Measurements from ENCODE around the gene CLCNKB. TPM values are rescaled to one million over a fixed set of nuclear protein-coding genes. Genes with fewer than 3 reads are reported as not detected.

The CLCNKB gene
- total RNA-seq (2012; rRNA removed) (not detected in 2 replicates), polyA plus RNA-seq (2012; rRNA removed) (0.09 and 0.11 TPM in 2 replicates), Bru-seq, nascent RNA (percentile 6 among the genes with signal in this experiment), BruChase-seq, experiment 1, labeled RNA remaining after a 6-hour chase (not detected), BruChase-seq, experiment 2, labeled RNA remaining after a 2-hour chase (not detected)
- 0.14 and 0.41 TPM in 2 replicates for polyA plus RNA-seq (2012; cell fraction: cytosol; rRNA removed)
- 0.70 and 0.76 TPM in 2 replicates for polyA plus RNA-seq (2012; cell fraction: nucleus; rRNA removed; ENCODE audit: low replicate concordance)
- long read RNA-seq: 0 reads

GRCh38 chr1:16043521-16043920 lies at the start of gene CLCNKB:
Gene CLCNKB (plus strand): TSS chr1:16043782. CDS start chr1:16044493, 711 bp downstream.
- H2AFZ ChIP-seq (replicated peaks; ENCODE audit: low read length, poor library complexity): no peak within 1 kb of the TSS
- no peak within 1 kb of the TSS for H2AK9ac ChIP-seq (replicated peaks; ENCODE audit: low read depth, low read length, poor library complexity)
- dilution Hi-C loops (cut with HindIII; ENCODE audit: low sequenced_read_pairs, unreplicated experiment) (no loop called here), in situ Hi-C loops (cut with MboI; ENCODE audit: low sequenced_read_pairs) (no loop called here), intact Hi-C loops (cut with micrococcal nuclease) (no loop called here)
- ATAC-seq (ENCODE audit: low read depth) (no peak), DNase-seq (no peak)
- H4K5ac ChIP-seq (ENCODE audit: low read depth, low read length): no peak within 1 kb of the TSS
- no peak within 1 kb of the TSS for H4K8ac ChIP-seq (ENCODE audit: low read depth in 2 of 2, low read length in 2 of 2)
- ChIA-PET CTCF (no interaction called here), POLR2A (ENCODE audit: unreplicated experiment) (no interaction called here)
- 80% methylated on average over 1 of the region's 7 CpGs; no CpG with 5 or more reads in 1 of the 2 experiments for WGBS, 2 experiments (ENCODE audit: extremely low coverage in 2 of 2, insufficient read length in 1 of 2)
- no peaks in the 10 kb centered on the region for H4K20me1 ChIP-seq (ENCODE audit: insufficient read depth, low read length)
- no peak within 1 kb of the TSS for H3K4ac ChIP-seq (ENCODE audit: low read depth, low read length)
- H3K9me1 ChIP-seq (ENCODE audit: insufficient read depth, low read length): no peaks in the 10 kb centered on the region
- no peak within 1 kb of the TSS for H4K91ac ChIP-seq (ENCODE audit: insufficient read depth, low read depth, low read length)
- no peak within 1 kb of the TSS for H2BK15ac ChIP-seq (ENCODE audit: low read depth, low read length)
- H2AK5ac ChIP-seq (ENCODE audit: low read depth, low read length): no peak within 1 kb of the TSS
- no peaks in the 10 kb centered on the region for H3K4me1 ChIP-seq (ENCODE audit: control insufficient read depth, insufficient read depth, low read length)
- H3K9ac ChIP-seq (ENCODE audit: low read depth, low read length): no peak within 1 kb of the TSS
- H3K4me2 ChIP-seq (ENCODE audit: low read depth, low read length): no peak within 1 kb of the TSS
- no peaks in the 10 kb centered on the region for H3K79me1 ChIP-seq (ENCODE audit: low read depth in 1 of 2, low read length in 2 of 2)
- no peak within 1 kb of the TSS for H2BK5ac ChIP-seq (ENCODE audit: low read depth, low read length, poor library complexity, severe bottlenecking)
- no peaks in the 10 kb centered on the region for H3K9me3 ChIP-seq (ENCODE audit: control insufficient read depth, insufficient read depth, low read length)
- H3K23ac ChIP-seq (ENCODE audit: low read depth, low read length): no peak within 1 kb of the TSS
- no peaks in the 10 kb centered on the region for H3K36me3 ChIP-seq (ENCODE audit: control insufficient read depth, insufficient read depth, low read length)
- H3K56ac ChIP-seq (ENCODE audit: extremely low read depth, insufficient read depth, low read length): no peak within 1 kb of the TSS
- no TSS peak for BruUV-seq (replicated peaks)
- H3K4me3 ChIP-seq (ENCODE audit: insufficient read depth, low read depth, low read length): no peak within 1 kb of the TSS
- no peak within 1 kb of the TSS for H2BK20ac ChIP-seq (ENCODE audit: low read depth, low read length)
- TF ChIP-seq RAD21 (IDR thresholded peaks at IDR 0.05; ENCODE audit: low read length): no peak
- no peak for TF ChIP-seq ELK1 (IDR thresholded peaks at IDR 0.05; ENCODE audit: borderline replicate concordance, low read depth, low read length)
- TF ChIP-seq MAFK (IDR thresholded peaks at IDR 0.05; ENCODE audit: low read depth, low read length): no peak
- no peak for TF ChIP-seq CHD1 (IDR thresholded peaks at IDR 0.05; ENCODE audit: low read depth, low read length)
- TF ChIP-seq NFE2L2 (IDR thresholded peaks at IDR 0.05; ENCODE audit: low read depth, low read length): no peak
- TF ChIP-seq MAZ (IDR thresholded peaks at IDR 0.05; ENCODE audit: borderline replicate concordance, low read depth, low read length): no peak
- TF ChIP-seq RCOR1 (IDR thresholded peaks at IDR 0.05; ENCODE audit: insufficient replicate concordance, low read length): no peak
- no peak for TF ChIP-seq CTCF (conservative IDR thresholded peaks at IDR 0.05; ENCODE audit: low read depth, low read length)
- TF ChIP-seq POLR2A (IDR thresholded peaks at IDR 0.05; ENCODE audit: low read depth, low read length): no peak
- TF ChIP-seq CEBPB (IDR thresholded peaks at IDR 0.05; ENCODE audit: low read depth, low read length): no peak
- no peak for TF ChIP-seq BHLHE40 (IDR thresholded peaks at IDR 0.05; ENCODE audit: low read depth, low read length)
- no peak for TF ChIP-seq USF2 (IDR thresholded peaks at IDR 0.05; ENCODE audit: low read depth, low read length)
- no peak for TF ChIP-seq FOS (IDR thresholded peaks at IDR 0.05; ENCODE audit: low read depth, low read length)
- no peak for TF ChIP-seq MXI1 (IDR thresholded peaks at IDR 0.05; ENCODE audit: borderline replicate concordance, low read depth, low read length)
- no peak within 1 kb of the TSS for H2BK120ac ChIP-seq (ENCODE audit: low read depth, low read length)
- no peak within 1 kb of the TSS for H3K18ac ChIP-seq (ENCODE audit: low read depth, low read length)
- peaks cover 39% of the 10 kb centered on the region for H3K27me3 ChIP-seq (ENCODE audit: control insufficient read depth, insufficient read depth, low read length)
- H3K27ac ChIP-seq (ENCODE audit: insufficient read depth, low read length): no peak within 1 kb of the TSS
- no peak within 1 kb of the TSS for H3K14ac ChIP-seq (replicated peaks; ENCODE audit: low read depth, low read length)
